ENCODE results near the gene VWF. TPM values are rescaled to one million over a fixed set of nuclear protein-coding genes. Genes with fewer than 3 reads are reported as not detected.

VWF gene
- total RNA-seq, 2 donors from 2014 or later, result 20.9 to 63.2 TPM

GRCh38 chr12:5987573-5987972 is 136.9 kb downstream of the VWF start:
- Histone ChIP-seq H3K9ac (ENCODE audit: low read depth in 2 of 2, low read length in 2 of 2) (no peak overlapping the region), H3K27ac (no peak overlapping the region), H3K4me3 (no peak overlapping the region), H3K36me3 (no peaks in the 10 kb centered on the region), H3K27me3 (no peaks in the 10 kb centered on the region), H3K4me1 (no peaks in the 10 kb centered on the region), H3K9me3 (no peaks in the 10 kb centered on the region)
- no peak for DNase-seq
- intact Hi-C loops (cut with DNase I), result loop anchor here (5.0 kb wide), 1 partner anchor 295 kb away; no protein-coding TSS in a partner anchor
- TF ChIP-seq CTCF (IDR thresholded peaks at IDR 0.05), result no peak

GRCh38 chr12:5985471-5985870 is 139.0 kb downstream of the VWF start:
- intact Hi-C loops (cut with DNase I), result loop anchor here (5.0 kb wide), 1 partner anchor 297 kb away; no protein-coding TSS in a partner anchor

GRCh38 chr12:5984873-5985272 is 139.6 kb downstream of the VWF start:
- no peak for DNase-seq
- Histone ChIP-seq H3K4me1 (no peaks in the 10 kb centered on the region), H3K4me3 (no peak overlapping the region), H3K9me3 (no peaks in the 10 kb centered on the region), H3K27ac (no peak overlapping the region), H3K36me3 (no peaks in the 10 kb centered on the region), H3K9ac (ENCODE audit: low read depth in 2 of 2, low read length in 2 of 2) (no peak overlapping the region), H3K27me3 (no peaks in the 10 kb centered on the region)
- intact Hi-C loops (cut with DNase I), result loop anchor here (5.0 kb wide), 1 partner anchor 297 kb away; no protein-coding TSS in a partner anchor
- no peak for TF ChIP-seq CTCF (IDR thresholded peaks at IDR 0.05)

More at GRCh38 chr12:5985471-5985870, 139.0 kb downstream of the VWF start:
- no peak for DNase-seq
- Histone ChIP-seq H3K36me3 (no peaks in the 10 kb centered on the region), H3K4me3 (no peak overlapping the region), H3K9me3 (no peaks in the 10 kb centered on the region), H3K27me3 (no peaks in the 10 kb centered on the region), H3K9ac (ENCODE audit: low read depth in 2 of 2, low read length in 2 of 2) (no peak overlapping the region), H3K4me1 (no peaks in the 10 kb centered on the region), H3K27ac (no peak overlapping the region)
- TF ChIP-seq CTCF (IDR thresholded peaks at IDR 0.05), result no peak

- intact Hi-C loops (cut with DNase I), result no loop called here
- H3K4me3 ChIP-seq, result no peak overlapping the region
Observed at GRCh38 chr12:5982106-5982505, 142.4 kb downstream of the VWF start.

GRCh38 chr12:5977556-5977955 is 146.9 kb downstream of the VWF start:
- no peak overlapping the region for H3K4me3 ChIP-seq

More at GRCh38 chr12:5982106-5982505, 142.4 kb downstream of the VWF start:
- no peak overlapping the region for H3K27ac ChIP-seq
- no peaks in the 10 kb centered on the region for H3K36me3 ChIP-seq
- no peaks in the 10 kb centered on the region for H3K4me1 ChIP-seq
- no peak for DNase-seq
- H3K9ac ChIP-seq (ENCODE audit: low read depth in 2 of 2, low read length in 2 of 2), result no peak overlapping the region
- no peak for TF ChIP-seq CTCF (IDR thresholded peaks at IDR 0.05)
- H3K27me3 ChIP-seq, result no peaks in the 10 kb centered on the region
- no peaks in the 10 kb centered on the region for H3K9me3 ChIP-seq

More at GRCh38 chr12:5977556-5977955, 146.9 kb downstream of the VWF start:
- no peak overlapping the region for H3K9ac ChIP-seq (ENCODE audit: low read depth in 2 of 2, low read length in 2 of 2)
- H3K27me3 ChIP-seq, result no peaks in the 10 kb centered on the region
- H3K9me3 ChIP-seq, result no peaks in the 10 kb centered on the region
- DNase-seq, result no peak
- intact Hi-C loops (cut with DNase I), result no loop called here
- no peaks in the 10 kb centered on the region for H3K36me3 ChIP-seq
- no peaks in the 10 kb centered on the region for H3K4me1 ChIP-seq
- no peak overlapping the region for H3K27ac ChIP-seq
- TF ChIP-seq CTCF (IDR thresholded peaks at IDR 0.05), result no peak

All from colonic mucosa (tissue), 4 donors.